PC-3 (cell line): ENCODE results near the gene RBM20. TPM values are rescaled to one million over a fixed set of nuclear protein-coding genes. Genes with fewer than 3 reads are reported as not detected.
"Not testable (repeated sequence)": the region's sequence is repeated elsewhere in the genome, so short reads cannot be mapped to it uniquely, and the experiment has no call there.

ENCODE experiments used
- ATAC-seq: fragments of 200-7000 bp; cut with Tn5 transposase; 2 replicates; pipeline ENCODE4 v1.9.1; 2020; ENCODE audit warnings: mild to moderate bottlenecking, moderate library complexity
- BruUV-seq: library from RNA; stranded (reverse); fragments of 400-500 nt; replicated peaks from 2 replicates; lab custom pipeline; 2021; lab: Mats Ljungman, UMichigan
- CTCF ChIA-PET: fragments of 300-600 bp; sonication (Branson Sonifier 250); formaldehyde crosslinking; loops from one replicate; lab custom pipeline; 2022; ENCODE audit warnings: antibody characterized with exemption; lab: Charles Lee
- POLR2A ChIA-PET: fragments of 300-600 bp; sonication (Branson Sonifier 250); formaldehyde crosslinking; loops from one replicate; lab custom pipeline; 2022; ENCODE audit warnings: antibody characterized with exemption; ENCODE audit not compliant: unreplicated experiment; lab: Charles Lee
- DNase-seq: peaks from one replicate; pipeline ENCODE4 v3.0.0-alpha.2; 2015
- H2AFZ ChIP-seq: fragments of 300-600 bp; sonication (generic); 2 replicates; pipeline ENCODE4 v1.6.0; 2016; ENCODE audit warnings: antibody characterized with exemption, low read length
- H3F3A ChIP-seq: fragments of 300-600 bp; sonication (generic); one replicate; pipeline ENCODE4 v1.6.0; 2017; ENCODE audit warnings: antibody characterized with exemption, low read length, control low read depth, mild to moderate bottlenecking; ENCODE audit not compliant: unreplicated experiment
- H3K27ac ChIP-seq: fragments of 300-600 bp; sonication (generic); 2 replicates; pipeline ENCODE4 v1.5.1; 2016; ENCODE audit warnings: mild to moderate bottlenecking, low read length
- H3K27me3 ChIP-seq: fragments of 300-600 bp; sonication (generic); 2 replicates; pipeline ENCODE4 v1.6.1; 2016; ENCODE audit warnings: low read length, mixed read lengths
- H3K36me3 ChIP-seq: fragments of 300-600 bp; sonication (generic); 2 replicates; pipeline ENCODE4 v1.6.1; 2016; ENCODE audit warnings: low read depth, mixed run types, low read length, mixed read lengths
- H3K4me1 ChIP-seq: fragments of 300-600 bp; sonication (generic); 2 replicates; pipeline ENCODE4 v1.5.1; 2016; ENCODE audit warnings: low read length; ENCODE audit not compliant: insufficient read depth
- H3K4me2 ChIP-seq: fragments of 300-600 bp; sonication (generic); 2 replicates; pipeline ENCODE4 v1.6.0; 2016; ENCODE audit warnings: low read length
- H3K4me3 ChIP-seq: fragments of 300-600 bp; sonication (generic); 2 replicates; pipeline ENCODE4 v1.5.1; 2016; ENCODE audit warnings: mild to moderate bottlenecking, low read length, mixed read lengths
- H3K79me2 ChIP-seq: fragments of 300-600 bp; sonication (generic); 2 replicates; pipeline ENCODE4 v1.6.1; 2017; ENCODE audit warnings: low read length, mixed read lengths
- H3K9ac ChIP-seq: fragments of 300-600 bp; sonication (generic); 2 replicates; pipeline ENCODE4 v1.6.0; 2016; ENCODE audit warnings: mild to moderate bottlenecking, low read length
- H3K9me2 ChIP-seq: fragments of 300-600 bp; sonication (generic); replicated peaks from 2 replicates; pipeline ENCODE4 v1.6.1; 2016; ENCODE audit warnings: mixed run types, low read length, mixed read lengths
- H3K9me3 ChIP-seq: fragments of 300-600 bp; sonication (generic); 2 replicates; pipeline ENCODE4 v1.6.1; 2016; ENCODE audit warnings: low read length, mixed read lengths
- H4K20me1 ChIP-seq: fragments of 300-600 bp; sonication (generic); 2 replicates; pipeline ENCODE4 v1.6.1; 2016; ENCODE audit warnings: low read length, mixed read lengths
- EZH2 ChIP-seq: fragments of 300-600 bp; sonication (generic); IDR thresholded peaks from one replicate; pipeline ENCODE4 v1.6.1; 2017; ENCODE audit warnings: antibody characterized with exemption, mild to moderate bottlenecking, low read length; ENCODE audit not compliant: unreplicated experiment
- EZH2phosphoT487 ChIP-seq: fragments of 300-600 bp; sonication (generic); IDR thresholded peaks from 2 replicates; pipeline ENCODE4 v1.6.1; 2018; ENCODE audit warnings: mild to moderate bottlenecking, antibody characterized with exemption, low read length, borderline replicate concordance
- intact Hi-C: fragments of 100-400 bp; cut with micrococcal nuclease; formaldehyde crosslinking; loops from 2 replicates; pipeline ENCODE4 v1.9.0; 2023
- total RNA-seq: library from RNA; depleted of rRNA; stranded (reverse); fragments of >200 nt; gene quantifications from 2 replicates; pipeline ENCODE4 v1.2.3, GENCODE V29; 2014
- TF ChIP-seq, protein P1 (sequence below): fragments of 300-600 bp; sonication (generic); conservative IDR thresholded peaks from 2 replicates; pipeline ENCODE4 v1.5.1; 2017; ENCODE audit warnings: antibody characterized with exemption, low read depth, mild to moderate bottlenecking, low read length

The RBM20 gene
- total RNA-seq, 1 experiment from 2014 or later: 0.40 TPM

DNA sequence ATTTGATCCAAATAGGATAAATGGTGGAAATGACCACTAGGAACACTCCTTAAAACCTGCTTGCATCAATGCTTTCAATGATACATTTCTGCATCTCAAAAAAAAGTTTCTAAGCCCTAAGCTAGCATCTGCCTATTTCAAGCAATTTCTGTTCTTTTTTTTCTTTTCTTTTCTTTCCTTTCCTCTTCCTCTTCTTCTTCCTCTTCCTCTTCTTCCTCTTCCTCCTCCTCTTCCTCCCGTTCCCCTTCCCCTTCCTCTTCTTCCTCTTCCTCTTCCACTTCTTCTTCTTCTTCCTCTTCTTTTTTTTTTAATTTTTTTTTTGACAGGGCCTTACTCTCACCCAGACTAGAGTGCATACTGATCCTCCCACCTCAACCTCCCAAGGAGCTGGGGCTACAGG is 15.4 kb downstream of the RBM20 start:
- CTCF ChIA-PET: no interaction called here
- H3K79me2 ChIP-seq: no peaks in the 10 kb centered on the region
- intact Hi-C loops: no loop called here
- no peaks in the 10 kb centered on the region for H3F3A ChIP-seq
- TF ChIP-seq, protein P1, sequence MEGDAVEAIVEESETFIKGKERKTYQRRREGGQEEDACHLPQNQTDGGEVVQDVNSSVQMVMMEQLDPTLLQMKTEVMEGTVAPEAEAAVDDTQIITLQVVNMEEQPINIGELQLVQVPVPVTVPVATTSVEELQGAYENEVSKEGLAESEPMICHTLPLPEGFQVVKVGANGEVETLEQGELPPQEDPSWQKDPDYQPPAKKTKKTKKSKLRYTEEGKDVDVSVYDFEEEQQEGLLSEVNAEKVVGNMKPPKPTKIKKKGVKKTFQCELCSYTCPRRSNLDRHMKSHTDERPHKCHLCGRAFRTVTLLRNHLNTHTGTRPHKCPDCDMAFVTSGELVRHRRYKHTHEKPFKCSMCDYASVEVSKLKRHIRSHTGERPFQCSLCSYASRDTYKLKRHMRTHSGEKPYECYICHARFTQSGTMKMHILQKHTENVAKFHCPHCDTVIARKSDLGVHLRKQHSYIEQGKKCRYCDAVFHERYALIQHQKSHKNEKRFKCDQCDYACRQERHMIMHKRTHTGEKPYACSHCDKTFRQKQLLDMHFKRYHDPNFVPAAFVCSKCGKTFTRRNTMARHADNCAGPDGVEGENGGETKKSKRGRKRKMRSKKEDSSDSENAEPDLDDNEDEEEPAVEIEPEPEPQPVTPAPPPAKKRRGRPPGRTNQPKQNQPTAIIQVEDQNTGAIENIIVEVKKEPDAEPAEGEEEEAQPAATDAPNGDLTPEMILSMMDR: no peak
- TF ChIP-seq EZH2 (no peak), EZH2phosphoT487 (no peak)
- H3K27me3 ChIP-seq: no peaks in the 10 kb centered on the region
- no peaks in the 10 kb centered on the region for H3K9me2 ChIP-seq
- H3K36me3 ChIP-seq: no peaks in the 10 kb centered on the region
- no peak overlapping the region for H3K27ac ChIP-seq
- POLR2A ChIA-PET: no interaction called here
- peaks cover 4% of the 10 kb centered on the region; the same call in 1 of the 2 replicates for H3K4me1 ChIP-seq
- H3K9me3 ChIP-seq: no peaks in the 10 kb centered on the region
- DNase-seq: no peak
- no peak overlapping the region for H2AFZ ChIP-seq
- H3K4me3 ChIP-seq: no peak overlapping the region
- H3K4me2 ChIP-seq: no peak overlapping the region
- no peak overlapping the region for H3K9ac ChIP-seq
- BruUV-seq: no TSS peak
- ATAC-seq: no peak
- H4K20me1 ChIP-seq: no peaks in the 10 kb centered on the region

DNA sequence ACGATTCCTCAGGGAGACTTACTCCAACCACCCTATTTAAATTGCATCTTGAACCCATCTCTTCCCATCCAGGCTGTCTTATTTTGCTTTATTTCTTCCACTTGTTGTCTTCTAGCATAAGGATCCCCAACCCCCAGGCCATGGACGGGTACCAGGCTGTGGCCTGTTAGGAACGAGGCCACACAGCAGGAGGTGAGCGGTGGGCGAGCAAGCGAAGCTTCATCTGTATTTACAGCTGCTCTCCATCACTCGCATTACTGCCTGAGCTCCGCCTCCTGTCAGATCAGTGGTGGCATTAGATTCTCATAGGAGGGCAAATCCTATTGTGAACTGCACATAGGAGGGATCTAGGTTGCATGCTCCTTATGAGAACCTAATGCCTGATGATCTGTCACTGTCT is 16.2 kb downstream of the RBM20 start:
- intact Hi-C loops, H2AFZ ChIP-seq, H3K9ac ChIP-seq, H3K79me2 ChIP-seq, H3K4me3 ChIP-seq, DNase-seq, H3K36me3 ChIP-seq, BruUV-seq, ATAC-seq, H4K20me1 ChIP-seq, H3K9me2 ChIP-seq, H3K27me3 ChIP-seq, H3K4me2 ChIP-seq, H3K4me1 ChIP-seq, H3F3A ChIP-seq, H3K27ac ChIP-seq, POLR2A ChIA-PET, H3K9me3 ChIP-seq: not testable (repeated sequence)
- CTCF ChIA-PET: interaction anchor here (1.0 kb wide), 1 partner anchor 12 kb away, joined by 3 read pairs; no protein-coding TSS in a partner anchor

DNA sequence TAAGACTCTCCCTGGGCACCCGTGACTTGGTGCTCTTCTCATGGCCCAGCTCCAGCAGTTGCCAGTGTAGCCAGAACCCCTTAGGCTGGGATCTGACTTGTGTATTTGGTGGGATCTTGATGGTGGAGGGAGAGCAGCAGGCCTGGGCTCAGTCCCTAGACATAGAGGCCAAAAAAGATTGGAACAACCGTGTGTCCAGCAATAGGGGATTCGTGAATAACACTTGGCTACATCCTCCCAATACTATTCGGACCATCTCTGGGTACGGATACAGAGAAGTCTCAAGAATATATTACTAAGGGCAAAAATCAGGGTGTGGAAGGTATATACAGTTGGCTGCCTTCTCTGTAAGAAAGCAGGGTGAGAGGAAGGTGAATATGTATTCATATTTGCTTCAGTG is 17.2 kb downstream of the RBM20 start:
- no TSS peak for BruUV-seq
- Histone ChIP-seq H3K27me3 (no peaks in the 10 kb centered on the region), H3K4me2 (no peak overlapping the region), H3F3A (no peaks in the 10 kb centered on the region), H3K79me2 (no peaks in the 10 kb centered on the region), H3K36me3 (no peaks in the 10 kb centered on the region), H3K9me2 (no peaks in the 10 kb centered on the region), H3K27ac (no peak overlapping the region), H3K9ac (no peak overlapping the region), H3K4me1 (peaks cover 8% of the 10 kb centered on the region), H3K4me3 (no peak overlapping the region), H3K9me3 (no peaks in the 10 kb centered on the region), H4K20me1 (no peaks in the 10 kb centered on the region), H2AFZ (no peak overlapping the region)
- no peak for TF ChIP-seq EZH2
- TF ChIP-seq, protein P1: no peak
- TF ChIP-seq EZH2phosphoT487: no peak
- ChIA-PET POLR2A (no interaction called here), CTCF (interaction anchor here (0.6 to 1.0 kb wide), 2 partner anchors 11 to 293 kb away, joined by 3 to 4 read pairs; no protein-coding TSS in a partner anchor)
- ATAC-seq: no peak
- no peak for DNase-seq
- intact Hi-C loops: no loop called here
